ENCODE measurements around the gene DDX60.

DDX60 gene

DNA sequence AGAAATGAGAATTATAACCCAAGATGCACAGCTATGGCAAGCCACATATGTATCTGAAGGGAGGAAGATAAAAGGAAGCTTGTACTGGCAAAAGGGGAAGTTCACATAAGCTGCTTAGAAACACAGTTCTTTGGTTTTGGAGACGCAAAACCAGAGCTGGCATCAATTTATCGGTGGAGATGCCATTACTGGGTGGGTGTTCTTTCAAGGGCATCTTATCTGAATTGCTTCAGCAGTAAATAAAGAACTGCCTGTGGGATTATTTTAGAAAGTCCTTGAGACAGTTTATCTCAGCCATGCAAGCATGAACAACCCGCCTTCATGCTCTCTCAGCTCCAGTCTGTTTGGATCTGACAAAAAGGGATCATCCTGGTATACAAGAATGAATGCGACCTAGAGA lies 60.8 kb downstream of the DDX60 start:
- no peaks in the 10 kb centered on the region for H3K36me3 ChIP-seq (ENCODE audit: control insufficient read depth, insufficient read depth, low read length)

DNA sequence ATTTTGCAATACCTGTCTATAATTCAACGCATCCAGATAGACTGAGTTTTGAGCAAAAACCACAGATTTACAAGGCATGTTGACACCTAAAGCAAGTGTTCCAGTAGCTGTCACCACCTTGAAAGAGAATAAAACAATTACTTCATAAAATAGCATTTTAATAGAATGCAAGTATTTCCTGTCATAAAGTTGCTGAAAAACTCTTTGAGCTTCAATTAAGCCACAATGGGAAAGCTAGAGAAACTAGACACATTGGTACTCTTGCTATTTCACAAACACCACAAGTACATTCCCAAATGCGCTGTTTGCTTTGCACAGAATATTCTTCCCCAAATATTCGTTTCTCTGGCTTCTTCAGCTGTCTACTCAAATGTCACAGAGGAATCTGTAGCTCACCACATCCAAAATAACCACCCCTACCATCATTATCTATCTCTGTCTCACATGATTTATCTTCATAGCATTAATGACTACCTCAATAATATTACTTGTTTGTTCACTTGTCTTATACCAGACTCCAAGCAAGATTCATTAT lies 70.3 kb downstream of the DDX60 start:
- Histone ChIP-seq H3K27me3 (ENCODE audit: control insufficient read depth, insufficient read depth, low read length) (no peaks in the 10 kb centered on the region), H3K4me2 (ENCODE audit: low read length) (no peak overlapping the region), H3K4me1 (no peaks in the 10 kb centered on the region), H3K79me2 (no peaks in the 10 kb centered on the region), H3K9ac (no peak overlapping the region), H2AFZ (no peak overlapping the region), H3K4me3 (ENCODE audit: low read depth, low read length) (no peak overlapping the region), H3K36me3 (ENCODE audit: control insufficient read depth, insufficient read depth, low read length) (no peaks in the 10 kb centered on the region), H3K9me3 (ENCODE audit: control insufficient read depth, low read length) (no peaks in the 10 kb centered on the region), H3K27ac (no peak overlapping the region)
- TF ChIP-seq, protein P1, sequence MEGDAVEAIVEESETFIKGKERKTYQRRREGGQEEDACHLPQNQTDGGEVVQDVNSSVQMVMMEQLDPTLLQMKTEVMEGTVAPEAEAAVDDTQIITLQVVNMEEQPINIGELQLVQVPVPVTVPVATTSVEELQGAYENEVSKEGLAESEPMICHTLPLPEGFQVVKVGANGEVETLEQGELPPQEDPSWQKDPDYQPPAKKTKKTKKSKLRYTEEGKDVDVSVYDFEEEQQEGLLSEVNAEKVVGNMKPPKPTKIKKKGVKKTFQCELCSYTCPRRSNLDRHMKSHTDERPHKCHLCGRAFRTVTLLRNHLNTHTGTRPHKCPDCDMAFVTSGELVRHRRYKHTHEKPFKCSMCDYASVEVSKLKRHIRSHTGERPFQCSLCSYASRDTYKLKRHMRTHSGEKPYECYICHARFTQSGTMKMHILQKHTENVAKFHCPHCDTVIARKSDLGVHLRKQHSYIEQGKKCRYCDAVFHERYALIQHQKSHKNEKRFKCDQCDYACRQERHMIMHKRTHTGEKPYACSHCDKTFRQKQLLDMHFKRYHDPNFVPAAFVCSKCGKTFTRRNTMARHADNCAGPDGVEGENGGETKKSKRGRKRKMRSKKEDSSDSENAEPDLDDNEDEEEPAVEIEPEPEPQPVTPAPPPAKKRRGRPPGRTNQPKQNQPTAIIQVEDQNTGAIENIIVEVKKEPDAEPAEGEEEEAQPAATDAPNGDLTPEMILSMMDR (IDR thresholded peaks at IDR 0.05) = no peak

More for the DNA sequence above, 60.8 kb downstream of the DDX60 start:
- Histone ChIP-seq H3K9ac (no peak overlapping the region), H3K79me2 (no peaks in the 10 kb centered on the region), H2AFZ (no peak overlapping the region), H3K9me3 (ENCODE audit: control insufficient read depth, low read length) (no peaks in the 10 kb centered on the region), H3K4me2 (ENCODE audit: low read length) (no peak overlapping the region), H3K4me1 (no peaks in the 10 kb centered on the region), H3K27me3 (ENCODE audit: control insufficient read depth, insufficient read depth, low read length) (no peaks in the 10 kb centered on the region), H3K4me3 (ENCODE audit: low read depth, low read length) (no peak overlapping the region), H3K27ac (no peak overlapping the region)
- TF ChIP-seq, protein P1 (IDR thresholded peaks at IDR 0.05) = no peak

- Histone ChIP-seq H2AFZ (no peak overlapping the region), H3K79me2 (no peaks in the 10 kb centered on the region), H3K4me3 (ENCODE audit: low read depth, low read length) (no peak overlapping the region), H3K4me2 (ENCODE audit: low read length) (no peak overlapping the region), H3K27me3 (ENCODE audit: control insufficient read depth, insufficient read depth, low read length) (no peaks in the 10 kb centered on the region), H3K36me3 (ENCODE audit: control insufficient read depth, insufficient read depth, low read length) (no peaks in the 10 kb centered on the region), H3K9ac (no peak overlapping the region), H3K27ac (no peak overlapping the region), H3K9me3 (ENCODE audit: control insufficient read depth, low read length) (no peaks in the 10 kb centered on the region), H3K4me1 (no peaks in the 10 kb centered on the region)
- TF ChIP-seq, protein P1 (IDR thresholded peaks at IDR 0.05) = no peak
Observed at GRCh38 chr4:168247603-168248002, 70.9 kb downstream of the DDX60 start.

GRCh38 chr4:168241953-168242352 lies 76.6 kb downstream of the DDX60 start:
- no peak overlapping the region for H3K4me2 ChIP-seq (ENCODE audit: low read length)
- no peaks in the 10 kb centered on the region for H3K79me2 ChIP-seq
- H2AFZ ChIP-seq = no peak overlapping the region
- H3K36me3 ChIP-seq (ENCODE audit: control insufficient read depth, insufficient read depth, low read length) = no peaks in the 10 kb centered on the region
- TF ChIP-seq, protein P1 (IDR thresholded peaks at IDR 0.05) = no peak
- H3K27me3 ChIP-seq (ENCODE audit: control insufficient read depth, insufficient read depth, low read length) = no peaks in the 10 kb centered on the region
- no peak overlapping the region for H3K27ac ChIP-seq
- no peak overlapping the region for H3K4me3 ChIP-seq (ENCODE audit: low read depth, low read length)
- no peaks in the 10 kb centered on the region for H3K4me1 ChIP-seq
- no peak overlapping the region for H3K9ac ChIP-seq
- H3K9me3 ChIP-seq (ENCODE audit: control insufficient read depth, low read length) = no peaks in the 10 kb centered on the region

GRCh38 chr4:168240821-168241220 lies 77.7 kb downstream of the DDX60 start:
- Histone ChIP-seq H3K4me1 (no peaks in the 10 kb centered on the region), H3K79me2 (no peaks in the 10 kb centered on the region), H3K27me3 (ENCODE audit: control insufficient read depth, insufficient read depth, low read length) (no peaks in the 10 kb centered on the region), H3K27ac (no peak overlapping the region), H3K9me3 (ENCODE audit: control insufficient read depth, low read length) (no peaks in the 10 kb centered on the region), H2AFZ (no peak overlapping the region), H3K36me3 (ENCODE audit: control insufficient read depth, insufficient read depth, low read length) (no peaks in the 10 kb centered on the region), H3K4me2 (ENCODE audit: low read length) (no peak overlapping the region), H3K9ac (no peak overlapping the region), H3K4me3 (ENCODE audit: low read depth, low read length) (no peak overlapping the region)
- TF ChIP-seq, protein P1 (IDR thresholded peaks at IDR 0.05) = no peak
